Effector memory CD4-positive, alpha-beta T cell (primary cell): Measurements from ENCODE around the gene GALNTL6.

ENCODE experiments used
- DNase-seq, 3 donors: peaks; one replicate each; pipeline ENCODE4 v3.0.0-alpha.2; 2020
- H3K27ac ChIP-seq: 2 replicates; pipeline ENCODE4 v1.7.0; 2013; ENCODE audit warnings: mild to moderate bottlenecking, low read length, moderate library complexity; ENCODE audit not compliant: insufficient read depth, poor library complexity, severe bottlenecking
- H3K27me3 ChIP-seq: replicated peaks from 2 replicates; pipeline ENCODE4 v1.7.0; 2013; ENCODE audit warnings: mild to moderate bottlenecking, low read length; ENCODE audit not compliant: insufficient read depth, control insufficient read depth, poor library complexity, severe bottlenecking
- H3K36me3 ChIP-seq: 2 replicates; pipeline ENCODE4 v1.7.0; 2013; ENCODE audit warnings: mild to moderate bottlenecking, low read length, moderate library complexity; ENCODE audit not compliant: control insufficient read depth, insufficient read depth
- H3K4me1 ChIP-seq: 2 replicates; pipeline ENCODE4 v1.7.0; 2013; ENCODE audit warnings: low read length, mild to moderate bottlenecking; ENCODE audit not compliant: control insufficient read depth, insufficient read depth, poor library complexity, severe bottlenecking
- H3K4me3 ChIP-seq: 2 replicates; pipeline ENCODE4 v1.7.0; 2013; ENCODE audit warnings: low read length, low read depth, mild to moderate bottlenecking; ENCODE audit not compliant: insufficient read depth, poor library complexity, severe bottlenecking
- H3K9me3 ChIP-seq: 2 replicates; pipeline ENCODE4 v1.7.0; 2013; ENCODE audit warnings: mild to moderate bottlenecking, low read length, moderate library complexity; ENCODE audit not compliant: control insufficient read depth

GALNTL6 gene

DNA sequence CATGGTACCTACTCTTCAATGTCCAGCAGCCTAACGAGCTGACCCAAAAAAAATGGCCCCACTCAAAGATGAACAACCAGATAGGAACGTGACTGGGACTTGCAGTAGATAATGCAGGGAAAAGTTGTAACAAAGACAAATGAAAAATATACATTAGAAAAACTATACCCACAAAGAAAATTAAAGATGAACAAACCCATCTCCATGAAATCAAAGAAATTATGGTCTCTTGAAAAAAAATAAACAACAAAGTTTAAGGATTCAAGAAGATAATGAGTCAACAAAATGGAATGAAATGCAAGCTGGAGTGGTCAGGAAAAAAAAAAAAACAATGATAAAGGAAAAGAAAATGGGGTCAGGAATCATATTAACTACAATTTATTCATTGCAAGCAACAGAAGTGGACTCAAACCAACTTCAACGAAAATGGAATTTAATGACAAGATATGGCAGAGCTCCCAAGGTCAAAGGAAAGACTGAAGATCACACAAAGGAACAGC, 1045.6 kb downstream of the GALNTL6 start:
- no peaks in the 10 kb centered on the region for H3K27me3 ChIP-seq
- DNase-seq: no peak
- H3K4me1 ChIP-seq: no peaks in the 10 kb centered on the region
- no peaks in the 10 kb centered on the region for H3K9me3 ChIP-seq
- no peaks in the 10 kb centered on the region for H3K36me3 ChIP-seq
- no peak overlapping the region for H3K4me3 ChIP-seq
- H3K27ac ChIP-seq: no peak overlapping the region

- no peak for DNase-seq
- Histone ChIP-seq H3K9me3 (no peaks in the 10 kb centered on the region), H3K27ac (no peak overlapping the region), H3K36me3 (no peaks in the 10 kb centered on the region), H3K27me3 (no peaks in the 10 kb centered on the region), H3K4me1 (no peaks in the 10 kb centered on the region), H3K4me3 (no peak overlapping the region)
These were observed 1051.9 kb downstream of the GALNTL6 start for GRCh38 chr4:172865103-172865502.

- no peak overlapping the region for H3K27ac ChIP-seq
- no peaks in the 10 kb centered on the region for H3K4me1 ChIP-seq
- H3K9me3 ChIP-seq: no peaks in the 10 kb centered on the region
- H3K4me3 ChIP-seq: no peak overlapping the region
- DNase-seq: no peak
- H3K36me3 ChIP-seq: no peaks in the 10 kb centered on the region
- H3K27me3 ChIP-seq: no peaks in the 10 kb centered on the region
These were observed 1052.4 kb downstream of the GALNTL6 start for GRCh38 chr4:172865531-172866127.

DNA sequence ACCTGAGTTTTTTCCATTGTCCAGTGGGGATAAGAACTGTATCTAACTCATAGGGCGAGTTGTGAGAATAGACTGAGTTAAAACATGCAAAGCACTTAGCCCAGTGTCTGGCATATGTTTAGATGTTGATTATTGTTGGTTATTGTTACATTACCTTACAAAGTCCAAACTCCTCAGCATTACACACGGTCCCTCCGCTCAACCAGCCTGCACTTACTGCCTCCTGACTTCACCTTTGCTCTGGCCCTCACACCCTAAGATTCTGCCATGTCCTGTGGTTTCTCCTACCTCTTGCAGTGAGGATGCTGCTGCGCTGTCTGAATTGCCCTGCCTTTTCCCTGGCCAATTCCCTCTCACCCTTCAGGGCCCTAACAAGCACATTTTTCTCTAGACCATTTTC, 1053.2 kb downstream of the GALNTL6 start:
- Histone ChIP-seq H3K4me1 (no peaks in the 10 kb centered on the region), H3K27me3 (no peaks in the 10 kb centered on the region), H3K9me3 (no peaks in the 10 kb centered on the region), H3K36me3 (no peaks in the 10 kb centered on the region), H3K27ac (no peak overlapping the region), H3K4me3 (no peak overlapping the region)
- DNase-seq: no peak

GRCh38 chr4:172867835-172868234, 1054.6 kb downstream of the GALNTL6 start:
- no peaks in the 10 kb centered on the region for H3K36me3 ChIP-seq
- H3K4me3 ChIP-seq: no peak overlapping the region
- DNase-seq: no peak
- H3K27ac ChIP-seq: no peak overlapping the region
- H3K4me1 ChIP-seq: no peaks in the 10 kb centered on the region
- H3K27me3 ChIP-seq: no peaks in the 10 kb centered on the region
- H3K9me3 ChIP-seq: no peaks in the 10 kb centered on the region

GRCh38 chr4:172868271-172868670, 1055.1 kb downstream of the GALNTL6 start:
- Histone ChIP-seq H3K27me3 (no peaks in the 10 kb centered on the region), H3K4me1 (no peaks in the 10 kb centered on the region), H3K27ac (no peak overlapping the region), H3K36me3 (no peaks in the 10 kb centered on the region), H3K9me3 (no peaks in the 10 kb centered on the region), H3K4me3 (no peak overlapping the region)
- DNase-seq: no peak

DNA sequence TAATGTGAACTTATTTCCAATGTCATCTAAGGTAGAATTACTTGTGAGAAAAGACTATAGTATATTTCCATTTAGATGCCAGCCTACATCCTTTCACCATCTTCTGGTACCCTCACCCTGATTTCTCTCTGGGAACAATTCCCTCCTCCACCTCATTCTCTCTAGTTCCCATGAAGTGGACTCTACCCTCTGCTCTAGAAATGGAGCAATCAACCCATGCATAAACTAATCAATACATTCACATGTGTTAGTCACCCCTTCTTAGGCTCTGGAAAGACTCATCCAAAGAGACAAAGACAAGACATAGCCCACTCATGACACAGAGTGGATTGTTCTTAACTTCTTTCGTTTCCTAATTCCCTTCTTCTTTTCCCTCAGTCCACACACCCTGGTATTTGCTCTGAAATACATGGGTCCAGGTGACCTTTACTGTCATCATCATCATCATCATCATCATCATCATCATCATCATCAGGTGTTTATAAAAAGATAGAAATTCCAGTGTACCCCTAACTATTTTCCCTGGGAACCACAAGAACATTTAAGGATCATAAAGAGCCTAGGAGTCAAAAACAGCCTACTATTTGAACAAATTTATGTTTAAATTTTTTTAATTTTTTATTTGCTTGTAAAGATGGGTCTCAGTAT, 1056.5 kb downstream of the GALNTL6 start:
- H3K27ac ChIP-seq: no peak overlapping the region
- no peaks in the 10 kb centered on the region for H3K4me1 ChIP-seq
- no peaks in the 10 kb centered on the region for H3K36me3 ChIP-seq
- no peak overlapping the region for H3K4me3 ChIP-seq
- H3K27me3 ChIP-seq: no peaks in the 10 kb centered on the region
- no peak for DNase-seq
- no peaks in the 10 kb centered on the region for H3K9me3 ChIP-seq

GRCh38 chr4:172871381-172871780, 1058.2 kb downstream of the GALNTL6 start:
- Histone ChIP-seq H3K4me1 (no peaks in the 10 kb centered on the region), H3K27me3 (no peaks in the 10 kb centered on the region), H3K36me3 (no peaks in the 10 kb centered on the region), H3K4me3 (no peak overlapping the region), H3K27ac (no peak overlapping the region), H3K9me3 (no peaks in the 10 kb centered on the region)
- no peak for DNase-seq

- H3K4me1 ChIP-seq: no peaks in the 10 kb centered on the region
- H3K27ac ChIP-seq: no peak overlapping the region
- no peaks in the 10 kb centered on the region for H3K27me3 ChIP-seq
- DNase-seq: no peak
- H3K36me3 ChIP-seq: no peaks in the 10 kb centered on the region
- no peaks in the 10 kb centered on the region for H3K9me3 ChIP-seq
- H3K4me3 ChIP-seq: no peak overlapping the region
These were observed 1061.7 kb downstream of the GALNTL6 start for GRCh38 chr4:172874944-172875343.

GRCh38 chr4:172876394-172876793, 1063.2 kb downstream of the GALNTL6 start:
- no peaks in the 10 kb centered on the region for H3K27me3 ChIP-seq
- no peaks in the 10 kb centered on the region for H3K36me3 ChIP-seq
- no peak for DNase-seq
- no peak overlapping the region for H3K4me3 ChIP-seq
- H3K9me3 ChIP-seq: no peaks in the 10 kb centered on the region
- H3K4me1 ChIP-seq: no peaks in the 10 kb centered on the region
- no peak overlapping the region for H3K27ac ChIP-seq
